SH-SY5Y (cell line): ENCODE results near the gene VAV1.

Source experiments
- GATA2 ChIP-seq: IDR thresholded peaks from 2 replicates; pipeline ENCODE4 v1.6.1; 2011; ENCODE audit warnings: mild to moderate bottlenecking, low read depth, low read length
- GATA3 ChIP-seq: IDR thresholded peaks from 2 replicates; pipeline ENCODE4 v1.6.1; 2011; ENCODE audit warnings: low read depth, mild to moderate bottlenecking, low read length, moderate library complexity

DNA sequence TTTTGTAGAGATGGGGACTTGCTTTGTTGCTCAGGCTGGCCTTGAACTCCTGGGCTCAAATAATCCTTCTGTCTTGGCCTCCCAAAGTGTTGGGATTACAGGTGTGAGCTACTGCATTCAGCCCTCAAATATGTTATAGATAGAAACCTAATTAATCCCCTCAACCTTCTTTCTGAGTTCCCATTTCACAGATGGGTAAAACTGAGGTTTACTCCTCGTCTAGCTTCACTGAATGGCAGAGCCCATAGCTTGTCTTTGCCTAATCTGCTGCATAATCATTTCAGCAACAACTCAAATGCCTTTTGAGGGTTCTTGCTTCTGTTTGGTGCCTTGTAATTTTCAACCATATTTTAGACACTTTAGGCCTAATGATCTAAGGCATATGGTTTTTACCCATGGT lies 78.9 kb downstream of the VAV1 start:
- no peak for TF ChIP-seq GATA2
- no peak for TF ChIP-seq GATA3
